Liver (tissue), 9 donors: ENCODE measurements around the gene HOXB9. TPM values are rescaled to one million over a fixed set of nuclear protein-coding genes. Genes with fewer than 3 reads are reported as not detected.
A peak's percentile ranks its signal among the peaks of the same experiment; 100 is the strongest.

Experiments
- DNase-seq: peaks from one replicate; pipeline ENCODE4 v3.0.0-alpha.2; 2017; ENCODE audit warnings: low spot score
- H3K27ac ChIP-seq, 2 donors: one replicate each; pipeline ENCODE4 v1.7.0; 2013; ENCODE audit warnings: inconsistent platforms in 2 of 2, low read length in 2 of 2, control low read depth in 1 of 2, low read depth in 1 of 2, mild to moderate bottlenecking in 1 of 2
- H3K27me3 ChIP-seq, 4 donors: one replicate each; pipeline versions ENCODE4 v1.6.1 to v1.7.0; 2013; ENCODE audit warnings: low read length in 3 of 4, inconsistent platforms in 1 of 4, mild to moderate bottlenecking in 1 of 4, moderate library complexity in 1 of 4; ENCODE audit not compliant: control insufficient read depth in 4 of 4, insufficient read depth in 4 of 4
- H3K36me3 ChIP-seq, 4 donors: one replicate each; pipeline versions ENCODE4 v1.6.1 to v1.7.0; 2013; ENCODE audit warnings: low read length in 3 of 4, mild to moderate bottlenecking in 3 of 4, low read depth in 1 of 4, moderate library complexity in 1 of 4; ENCODE audit not compliant: control insufficient read depth in 4 of 4, insufficient read depth in 3 of 4
- H3K4me1 ChIP-seq, 4 donors: one replicate each; pipeline versions ENCODE4 v1.6.1 to v1.7.0; 2013; ENCODE audit warnings: low read length in 3 of 4, mild to moderate bottlenecking in 3 of 4, moderate library complexity in 1 of 4; ENCODE audit not compliant: control insufficient read depth in 4 of 4, insufficient read depth in 4 of 4
- H3K4me3 ChIP-seq, 3 donors: one replicate each; pipeline versions ENCODE4 v1.6.1 to v1.7.0; 2013; ENCODE audit warnings: low read length in 3 of 3, control low read depth in 1 of 3, low read depth in 1 of 3, mild to moderate bottlenecking in 1 of 3
- H3K9ac ChIP-seq, 2 donors: one replicate each; pipeline ENCODE4 v1.7.0; 2013; ENCODE audit warnings: low read length in 2 of 2, mild to moderate bottlenecking in 2 of 2, moderate library complexity in 2 of 2, control low read depth in 1 of 2, low read depth in 1 of 2
- H3K9me3 ChIP-seq, 4 donors: one replicate each; pipeline versions ENCODE4 v1.6.1 to v1.7.0; 2013; ENCODE audit warnings: low read length in 3 of 4; ENCODE audit not compliant: control insufficient read depth in 4 of 4
- EGR1 ChIP-seq, 2 donors: IDR thresholded peaks; 2 replicates each; pipeline ENCODE4 v1.6.1; 2016 to 2018; ENCODE audit warnings: antibody characterized with exemption in 2 of 2, low read depth in 2 of 2
- FOXA1 ChIP-seq: IDR thresholded peaks from 2 replicates; pipeline ENCODE4 v1.6.1; 2016; ENCODE audit warnings: antibody characterized with exemption
- FOXA2 ChIP-seq: IDR thresholded peaks from 2 replicates; pipeline ENCODE4 v1.6.1; 2016; ENCODE audit warnings: antibody characterized with exemption
- HNF4A ChIP-seq, 2 donors: conservative IDR thresholded peaks; 2 replicates each; pipeline ENCODE4 v1.6.1; 2016; ENCODE audit warnings: antibody characterized with exemption in 2 of 2, mild to moderate bottlenecking in 2 of 2
- HNF4G ChIP-seq: IDR thresholded peaks from 2 replicates; pipeline ENCODE4 v1.6.1; 2016; ENCODE audit warnings: antibody characterized with exemption
- JUND ChIP-seq, 2 donors: IDR thresholded peaks; 2 replicates each; pipeline ENCODE4 v1.6.1; 2016; ENCODE audit warnings: antibody characterized with exemption in 2 of 2
- NR2F2 ChIP-seq: IDR thresholded peaks from 2 replicates; pipeline ENCODE4 v1.6.1; 2016; ENCODE audit warnings: antibody characterized with exemption
- RAD21 ChIP-seq, 2 donors: IDR thresholded peaks; 2 replicates each; pipeline ENCODE4 v1.6.1; 2016; ENCODE audit warnings: antibody characterized with exemption in 2 of 2, mild to moderate bottlenecking in 2 of 2
- RXRA ChIP-seq, 2 donors: IDR thresholded peaks; 2 replicates each; pipeline ENCODE4 v1.6.1; 2017 to 2018; ENCODE audit warnings: antibody characterized with exemption in 2 of 2, mild to moderate bottlenecking in 1 of 2
- TAF1 ChIP-seq: conservative IDR thresholded peaks from 2 replicates; pipeline ENCODE4 v1.6.1; 2016; ENCODE audit warnings: antibody characterized with exemption, mild to moderate bottlenecking
- YY1 ChIP-seq: IDR thresholded peaks from 2 replicates; pipeline ENCODE4 v1.6.1; 2016; ENCODE audit warnings: antibody characterized with exemption, mild to moderate bottlenecking
- WGBS: extraction: QIAGEN DNeasy Blood & Tissue Kit; methylation state at CpG from one replicate; pipeline ENCODE4 v1.1.7; 2013; 5-methylcytosine and 5-hydroxymethylcytosine counted together
- polyA plus RNA-seq, 2 donors: library from polyadenylated mRNA; stranded (reverse) in 1 of 2; unstranded in 1 of 2; fragments of 200-250 nt in 1 of 2; fragments of >200 nt in 1 of 2; fragmentation: Nextera tagmentation in 1 of 2; extraction: Ambion mirVana in 1 of 2; gene quantifications; one replicate each; pipeline versions ENCODE4 v1.2.1 to v1.2.3, GENCODE V29; 2013 to 2015
- total RNA-seq, 2 donors: library from RNA; depleted of rRNA; stranded (reverse); fragments of >200 nt; gene quantifications; one replicate each; pipeline ENCODE4 v1.2.3, GENCODE V29; 2014
- TF ChIP-seq, protein P1 (sequence below): IDR thresholded peaks from 2 replicates; pipeline ENCODE4 v1.6.1; 2016; ENCODE audit warnings: antibody characterized with exemption
- TF ChIP-seq, protein P2 (sequence below): IDR thresholded peaks from 2 replicates; pipeline ENCODE4 v1.6.1; 2016; ENCODE audit warnings: antibody characterized with exemption
- TF ChIP-seq, protein P3 (sequence below): fragments of 150-350 bp; IDR thresholded peaks from 2 replicates; pipeline ENCODE4 v1.5.1; 2017; ENCODE audit warnings: improper control_type of control experiment, low read depth, low read length; ENCODE audit not compliant: missing input control
- TF ChIP-seq, protein P4 (sequence below): IDR thresholded peaks from 2 replicates; pipeline ENCODE4 v1.6.1; 2016; ENCODE audit warnings: antibody characterized with exemption, mild to moderate bottlenecking
- donor health status: healthy.
- donor health status: healthy.
- donor health status: healthy.
- donor health status: healthy.
- donor health status: healthy.

HOXB9 gene
- total and polyA plus RNA-seq, 4 donors: not detected

DNA sequence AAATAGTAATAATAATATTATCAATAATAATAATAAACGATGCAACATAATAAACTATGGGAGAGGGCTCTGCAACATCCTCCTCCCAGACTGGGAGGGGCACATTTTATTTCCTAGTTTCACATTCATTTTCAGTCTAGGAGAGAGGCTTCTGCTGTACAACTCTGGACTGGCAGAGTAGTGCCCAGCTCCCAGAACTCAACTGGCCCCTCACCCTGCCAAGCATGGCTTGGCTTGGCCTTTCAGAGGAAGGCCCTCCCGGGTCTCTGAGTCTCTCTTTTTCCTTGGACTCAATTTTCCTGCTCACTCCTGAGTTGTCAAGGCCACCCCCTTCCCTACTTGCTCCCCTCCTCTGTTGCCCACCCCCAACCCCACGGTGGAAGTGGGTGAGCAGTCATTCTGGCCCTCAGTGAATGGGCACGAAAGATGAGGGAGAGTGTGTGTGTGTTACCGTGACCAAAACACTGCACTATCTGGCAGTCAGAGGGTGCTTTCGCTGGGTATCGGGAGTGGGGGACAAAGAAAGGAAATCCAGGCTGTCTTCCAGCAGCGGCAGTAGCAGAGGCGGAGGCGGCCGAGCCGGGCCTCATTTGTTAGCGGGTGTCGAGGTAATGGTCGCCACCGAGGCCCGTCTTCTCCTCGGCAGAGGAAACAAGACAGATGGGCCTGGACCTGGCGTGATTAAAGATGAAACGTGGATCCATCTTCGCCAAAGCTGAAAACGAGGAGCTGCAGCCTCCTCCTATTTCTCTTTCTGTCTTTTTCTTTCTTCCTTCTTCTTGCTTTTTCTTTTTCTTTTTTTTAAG, 50.3 kb downstream of the HOXB9 start:
- peaks cover 0 to 18% (median 7%) of the 10 kb centered on the region in 4 donors for H3K27me3 ChIP-seq
- peak overlapping the region; percentile 22 to 70 for H3K27ac ChIP-seq
- peaks cover 0 to 3% (median 0%) of the 10 kb centered on the region in 4 donors for H3K4me1 ChIP-seq
- no peaks in the 10 kb centered on the region for H3K36me3 ChIP-seq
- H3K4me3 ChIP-seq: peak overlapping the region in 1 of 3 donors; percentile 46
- WGBS: 20% methylated on average over 22 of the region's 22 CpGs
- TF ChIP-seq RXRA (IDR thresholded peaks at IDR 0.05): no peak
- no peak for TF ChIP-seq YY1
- no peak for TF ChIP-seq HNF4G
- TF ChIP-seq EGR1 (IDR thresholded peaks at IDR 0.05; ENCODE audit: low read depth in 2 of 2): no peak
- TF ChIP-seq TAF1: no peak
- no peak for TF ChIP-seq JUND (IDR thresholded peaks at IDR 0.05)
- TF ChIP-seq, protein P1, sequence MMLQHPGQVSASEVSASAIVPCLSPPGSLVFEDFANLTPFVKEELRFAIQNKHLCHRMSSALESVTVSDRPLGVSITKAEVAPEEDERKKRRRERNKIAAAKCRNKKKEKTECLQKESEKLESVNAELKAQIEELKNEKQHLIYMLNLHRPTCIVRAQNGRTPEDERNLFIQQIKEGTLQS: no peak
- no peak for TF ChIP-seq FOXA1
- TF ChIP-seq, protein P2, sequence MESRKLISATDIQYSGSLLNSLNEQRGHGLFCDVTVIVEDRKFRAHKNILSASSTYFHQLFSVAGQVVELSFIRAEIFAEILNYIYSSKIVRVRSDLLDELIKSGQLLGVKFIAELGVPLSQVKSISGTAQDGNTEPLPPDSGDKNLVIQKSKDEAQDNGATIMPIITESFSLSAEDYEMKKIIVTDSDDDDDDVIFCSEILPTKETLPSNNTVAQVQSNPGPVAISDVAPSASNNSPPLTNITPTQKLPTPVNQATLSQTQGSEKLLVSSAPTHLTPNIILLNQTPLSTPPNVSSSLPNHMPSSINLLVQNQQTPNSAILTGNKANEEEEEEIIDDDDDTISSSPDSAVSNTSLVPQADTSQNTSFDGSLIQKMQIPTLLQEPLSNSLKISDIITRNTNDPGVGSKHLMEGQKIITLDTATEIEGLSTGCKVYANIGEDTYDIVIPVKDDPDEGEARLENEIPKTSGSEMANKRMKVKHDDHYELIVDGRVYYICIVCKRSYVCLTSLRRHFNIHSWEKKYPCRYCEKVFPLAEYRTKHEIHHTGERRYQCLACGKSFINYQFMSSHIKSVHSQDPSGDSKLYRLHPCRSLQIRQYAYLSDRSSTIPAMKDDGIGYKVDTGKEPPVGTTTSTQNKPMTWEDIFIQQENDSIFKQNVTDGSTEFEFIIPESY: no peak
- no peak for TF ChIP-seq NR2F2
- TF ChIP-seq, protein P3, sequence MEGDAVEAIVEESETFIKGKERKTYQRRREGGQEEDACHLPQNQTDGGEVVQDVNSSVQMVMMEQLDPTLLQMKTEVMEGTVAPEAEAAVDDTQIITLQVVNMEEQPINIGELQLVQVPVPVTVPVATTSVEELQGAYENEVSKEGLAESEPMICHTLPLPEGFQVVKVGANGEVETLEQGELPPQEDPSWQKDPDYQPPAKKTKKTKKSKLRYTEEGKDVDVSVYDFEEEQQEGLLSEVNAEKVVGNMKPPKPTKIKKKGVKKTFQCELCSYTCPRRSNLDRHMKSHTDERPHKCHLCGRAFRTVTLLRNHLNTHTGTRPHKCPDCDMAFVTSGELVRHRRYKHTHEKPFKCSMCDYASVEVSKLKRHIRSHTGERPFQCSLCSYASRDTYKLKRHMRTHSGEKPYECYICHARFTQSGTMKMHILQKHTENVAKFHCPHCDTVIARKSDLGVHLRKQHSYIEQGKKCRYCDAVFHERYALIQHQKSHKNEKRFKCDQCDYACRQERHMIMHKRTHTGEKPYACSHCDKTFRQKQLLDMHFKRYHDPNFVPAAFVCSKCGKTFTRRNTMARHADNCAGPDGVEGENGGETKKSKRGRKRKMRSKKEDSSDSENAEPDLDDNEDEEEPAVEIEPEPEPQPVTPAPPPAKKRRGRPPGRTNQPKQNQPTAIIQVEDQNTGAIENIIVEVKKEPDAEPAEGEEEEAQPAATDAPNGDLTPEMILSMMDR: no peak
- TF ChIP-seq FOXA2: no peak
- TF ChIP-seq HNF4A (conservative IDR thresholded peaks at IDR 0.05): no peak
- TF ChIP-seq RAD21 (IDR thresholded peaks at IDR 0.05): no peak
- no peaks in the 10 kb centered on the region for H3K9me3 ChIP-seq
- no peak overlapping the region for H3K9ac ChIP-seq
- DNase-seq: no peak

DNA sequence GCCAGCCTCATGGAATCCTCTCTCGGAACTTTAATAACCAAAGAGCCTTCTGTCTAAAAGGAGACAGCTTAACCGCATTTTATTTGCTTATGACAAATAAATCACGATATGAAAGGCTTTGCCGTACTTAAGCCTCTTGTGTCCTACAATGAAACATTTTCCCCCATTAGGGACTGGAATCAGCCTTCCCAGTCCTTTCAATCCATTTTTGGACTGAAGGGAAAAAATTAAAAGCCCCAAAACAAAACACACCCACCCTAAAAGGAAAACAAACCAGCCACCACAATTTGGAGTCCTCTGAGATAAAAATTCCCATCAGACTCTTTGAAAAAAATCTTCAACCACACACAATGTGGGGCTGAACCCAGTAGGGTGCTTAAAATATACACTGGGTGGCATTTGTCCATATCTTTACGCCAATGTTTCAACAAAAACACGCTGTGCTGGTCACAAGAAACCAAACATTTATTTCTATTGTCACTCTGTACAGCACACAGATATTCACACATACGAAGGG, 51.0 kb downstream of the HOXB9 start:
- Histone ChIP-seq H3K9me3 (no peaks in the 10 kb centered on the region), H3K27me3 (peaks cover 0 to 17% (median 6%) of the 10 kb centered on the region in 4 donors), H3K9ac (no peak overlapping the region), H3K4me1 (peaks cover 0 to 3% (median 0%) of the 10 kb centered on the region in 4 donors), H3K27ac (no peak overlapping the region), H3K4me3 (no peak overlapping the region), H3K36me3 (no peaks in the 10 kb centered on the region)
- TF ChIP-seq HNF4A (conservative IDR thresholded peaks at IDR 0.05) (no peak), FOXA1 (no peak), NR2F2 (no peak), JUND (IDR thresholded peaks at IDR 0.05) (no peak), TAF1 (no peak), YY1 (no peak), HNF4G (no peak)
- TF ChIP-seq, protein P4, sequence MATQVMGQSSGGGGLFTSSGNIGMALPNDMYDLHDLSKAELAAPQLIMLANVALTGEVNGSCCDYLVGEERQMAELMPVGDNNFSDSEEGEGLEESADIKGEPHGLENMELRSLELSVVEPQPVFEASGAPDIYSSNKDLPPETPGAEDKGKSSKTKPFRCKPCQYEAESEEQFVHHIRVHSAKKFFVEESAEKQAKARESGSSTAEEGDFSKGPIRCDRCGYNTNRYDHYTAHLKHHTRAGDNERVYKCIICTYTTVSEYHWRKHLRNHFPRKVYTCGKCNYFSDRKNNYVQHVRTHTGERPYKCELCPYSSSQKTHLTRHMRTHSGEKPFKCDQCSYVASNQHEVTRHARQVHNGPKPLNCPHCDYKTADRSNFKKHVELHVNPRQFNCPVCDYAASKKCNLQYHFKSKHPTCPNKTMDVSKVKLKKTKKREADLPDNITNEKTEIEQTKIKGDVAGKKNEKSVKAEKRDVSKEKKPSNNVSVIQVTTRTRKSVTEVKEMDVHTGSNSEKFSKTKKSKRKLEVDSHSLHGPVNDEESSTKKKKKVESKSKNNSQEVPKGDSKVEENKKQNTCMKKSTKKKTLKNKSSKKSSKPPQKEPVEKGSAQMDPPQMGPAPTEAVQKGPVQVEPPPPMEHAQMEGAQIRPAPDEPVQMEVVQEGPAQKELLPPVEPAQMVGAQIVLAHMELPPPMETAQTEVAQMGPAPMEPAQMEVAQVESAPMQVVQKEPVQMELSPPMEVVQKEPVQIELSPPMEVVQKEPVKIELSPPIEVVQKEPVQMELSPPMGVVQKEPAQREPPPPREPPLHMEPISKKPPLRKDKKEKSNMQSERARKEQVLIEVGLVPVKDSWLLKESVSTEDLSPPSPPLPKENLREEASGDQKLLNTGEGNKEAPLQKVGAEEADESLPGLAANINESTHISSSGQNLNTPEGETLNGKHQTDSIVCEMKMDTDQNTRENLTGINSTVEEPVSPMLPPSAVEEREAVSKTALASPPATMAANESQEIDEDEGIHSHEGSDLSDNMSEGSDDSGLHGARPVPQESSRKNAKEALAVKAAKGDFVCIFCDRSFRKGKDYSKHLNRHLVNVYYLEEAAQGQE: no peak
- TF ChIP-seq, protein P2: no peak
- TF ChIP-seq, protein P3: no peak
- no peak for DNase-seq
- WGBS: 28% methylated on average over 7 of the region's 7 CpGs
